Measurements from ENCODE around the gene HS3ST5.

DNA sequence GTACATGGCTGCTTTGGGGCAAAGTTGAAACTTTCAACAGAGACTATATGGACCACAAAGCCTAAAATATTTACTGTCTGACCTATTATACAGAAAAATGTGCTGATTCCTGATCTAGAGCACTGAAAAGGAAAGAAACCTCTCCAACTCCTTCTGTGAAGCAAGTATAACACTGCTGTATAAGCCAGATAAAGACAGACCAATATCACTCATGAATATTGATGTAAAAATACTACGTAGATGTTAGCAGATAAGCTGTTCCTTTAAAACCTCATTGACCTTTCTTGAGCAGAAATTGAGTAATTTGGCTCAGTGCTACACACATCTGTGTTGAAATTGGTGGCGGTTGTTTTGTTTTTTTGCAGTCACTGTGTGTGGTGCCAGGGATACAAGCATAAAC, 302.0 kb downstream of the HS3ST5 start:
- TF ChIP-seq L3MBTL2 (conservative IDR thresholded peaks at IDR 0.05) (no peak), ARNT (IDR thresholded peaks at IDR 0.05) (no peak), TARDBP (IDR thresholded peaks at IDR 0.05) (no peak), BHLHE40 (IDR thresholded peaks at IDR 0.05; ENCODE audit: borderline replicate concordance) (no peak), ELF4 (IDR thresholded peaks at IDR 0.05) (no peak), SP1 (IDR thresholded peaks at IDR 0.05) (no peak), FOXK2 (IDR thresholded peaks at IDR 0.05) (no peak), FOXA1 (IDR thresholded peaks at IDR 0.05) (no peak), SUZ12 (IDR thresholded peaks at IDR 0.05) (no peak), LEF1 (IDR thresholded peaks at IDR 0.05; ENCODE audit: borderline replicate concordance) (no peak), FOXM1 (IDR thresholded peaks at IDR 0.05; ENCODE audit: borderline replicate concordance) (no peak), ZNF384 (IDR thresholded peaks at IDR 0.05) (no peak), CTBP1 (IDR thresholded peaks at IDR 0.05; ENCODE audit: borderline replicate concordance) (no peak)
- TF ChIP-seq, protein P1, sequence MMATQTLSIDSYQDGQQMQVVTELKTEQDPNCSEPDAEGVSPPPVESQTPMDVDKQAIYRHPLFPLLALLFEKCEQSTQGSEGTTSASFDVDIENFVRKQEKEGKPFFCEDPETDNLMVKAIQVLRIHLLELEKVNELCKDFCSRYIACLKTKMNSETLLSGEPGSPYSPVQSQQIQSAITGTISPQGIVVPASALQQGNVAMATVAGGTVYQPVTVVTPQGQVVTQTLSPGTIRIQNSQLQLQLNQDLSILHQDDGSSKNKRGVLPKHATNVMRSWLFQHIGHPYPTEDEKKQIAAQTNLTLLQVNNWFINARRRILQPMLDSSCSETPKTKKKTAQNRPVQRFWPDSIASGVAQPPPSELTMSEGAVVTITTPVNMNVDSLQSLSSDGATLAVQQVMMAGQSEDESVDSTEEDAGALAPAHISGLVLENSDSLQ (IDR thresholded peaks at IDR 0.05): no peak
